ENCODE data around the gene MFAP4. TPM values are rescaled to one million over a fixed set of nuclear protein-coding genes. Genes with fewer than 3 reads are reported as not detected.

MFAP4 gene
- total RNA-seq, 1 donor from 2014 or later = 85.8 TPM

DNA sequence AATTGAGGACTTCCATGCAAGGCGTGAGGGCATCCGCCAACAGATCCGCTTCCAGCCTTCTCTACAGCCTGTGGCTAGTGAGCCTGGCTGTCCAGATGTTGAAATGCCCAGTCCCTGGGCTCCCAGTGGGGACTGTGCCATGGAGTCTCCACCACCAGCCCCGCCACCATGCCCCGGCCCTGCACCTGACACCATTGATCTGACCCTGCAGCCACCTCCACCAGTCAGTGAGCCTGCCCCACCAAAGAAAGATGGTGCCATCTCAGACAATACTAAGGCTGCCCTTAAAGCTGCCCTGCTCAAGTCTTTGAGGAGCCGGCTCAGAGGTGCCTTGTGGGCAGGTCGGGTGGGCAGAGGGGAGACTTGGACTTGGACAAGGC, 5.6 kb downstream of the MFAP4 start:
- no peak overlapping the region for H3K27ac Mint-ChIP-seq (ENCODE audit: unreplicated experiment)
- H3K9me3 Mint-ChIP-seq (ENCODE audit: unreplicated experiment) = no peaks in the 10 kb centered on the region
- H3K27me3 Mint-ChIP-seq (ENCODE audit: unreplicated experiment) = no peaks in the 10 kb centered on the region
- DNase-seq (ENCODE audit: extremely low spot score, unreplicated experiment) = no peak
- H3K4me3 Mint-ChIP-seq (ENCODE audit: unreplicated experiment) = no peak overlapping the region
- no peak for TF ChIP-seq CTCF (IDR thresholded peaks at IDR 0.05)
- H3K36me3 Mint-ChIP-seq (ENCODE audit: unreplicated experiment) = peaks cover 34% of the 10 kb centered on the region
- H3K4me1 Mint-ChIP-seq (ENCODE audit: unreplicated experiment) = peaks cover 42% of the 10 kb centered on the region

DNA sequence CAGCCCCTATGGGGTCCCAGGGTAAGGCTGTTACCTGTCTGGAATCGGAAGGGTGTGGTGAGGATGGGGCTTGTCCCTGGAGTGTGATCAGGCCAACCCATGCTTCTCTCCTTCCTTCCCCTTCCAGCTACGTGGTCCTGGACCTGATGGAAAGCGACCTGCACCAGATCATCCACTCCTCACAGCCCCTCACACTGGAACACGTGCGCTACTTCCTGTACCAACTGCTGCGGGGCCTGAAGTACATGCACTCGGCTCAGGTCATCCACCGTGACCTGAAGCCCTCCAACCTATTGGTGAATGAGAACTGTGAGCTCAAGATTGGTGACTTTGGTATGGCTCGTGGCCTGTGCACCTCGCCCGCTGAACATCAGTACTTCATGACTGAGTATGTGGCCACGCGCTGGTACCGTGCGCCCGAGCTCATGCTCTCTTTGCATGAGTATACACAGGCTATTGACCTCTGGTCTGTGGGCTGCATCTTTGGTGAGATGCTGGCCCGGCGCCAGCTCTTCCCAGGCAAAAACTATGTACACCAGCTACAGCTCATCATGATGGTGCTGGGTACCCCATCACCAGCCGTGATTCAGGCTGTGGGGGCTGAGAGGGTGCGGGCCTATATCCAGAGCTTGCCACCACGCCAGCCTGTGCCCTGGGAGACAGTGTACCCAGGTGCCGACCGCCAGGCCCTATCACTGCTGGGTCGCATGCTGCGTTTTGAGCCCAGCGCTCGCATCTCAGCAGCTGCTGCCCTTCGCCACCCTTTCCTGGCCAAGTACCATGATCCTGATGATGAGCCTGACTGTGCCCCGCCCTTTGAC, 6.3 kb downstream of the MFAP4 start:
- DNase-seq (ENCODE audit: extremely low spot score, unreplicated experiment) = no peak
- peaks cover 34% of the 10 kb centered on the region for H3K36me3 Mint-ChIP-seq (ENCODE audit: unreplicated experiment)
- no peaks in the 10 kb centered on the region for H3K9me3 Mint-ChIP-seq (ENCODE audit: unreplicated experiment)
- H3K4me1 Mint-ChIP-seq (ENCODE audit: unreplicated experiment) = peaks cover 39% of the 10 kb centered on the region
- TF ChIP-seq CTCF (IDR thresholded peaks at IDR 0.05) = no peak
- H3K27ac Mint-ChIP-seq (ENCODE audit: unreplicated experiment) = no peak overlapping the region
- no peak overlapping the region for H3K4me3 Mint-ChIP-seq (ENCODE audit: unreplicated experiment)
- H3K27me3 Mint-ChIP-seq (ENCODE audit: unreplicated experiment) = no peaks in the 10 kb centered on the region

GRCh38 chr17:19379361-19380065, 7.5 kb downstream of the MFAP4 start:
- no peaks in the 10 kb centered on the region for H3K27me3 Mint-ChIP-seq (ENCODE audit: unreplicated experiment)
- peaks cover 26% of the 10 kb centered on the region for H3K36me3 Mint-ChIP-seq (ENCODE audit: unreplicated experiment)
- H3K27ac Mint-ChIP-seq (ENCODE audit: unreplicated experiment) = peak overlapping the region; percentile 78
- peaks cover 31% of the 10 kb centered on the region for H3K4me1 Mint-ChIP-seq (ENCODE audit: unreplicated experiment)
- no peaks in the 10 kb centered on the region for H3K9me3 Mint-ChIP-seq (ENCODE audit: unreplicated experiment)
- H3K4me3 Mint-ChIP-seq (ENCODE audit: unreplicated experiment) = peak overlapping the region; percentile 100
- no peak for DNase-seq (ENCODE audit: extremely low spot score, unreplicated experiment)
- no peak for TF ChIP-seq CTCF (IDR thresholded peaks at IDR 0.05)

- Mint-ChIP-seq H3K36me3 (ENCODE audit: unreplicated experiment) (peaks cover 18% of the 10 kb centered on the region), H3K4me1 (ENCODE audit: unreplicated experiment) (peaks cover 22% of the 10 kb centered on the region), H3K9me3 (ENCODE audit: unreplicated experiment) (no peaks in the 10 kb centered on the region), H3K4me3 (ENCODE audit: unreplicated experiment) (peak within 1 kb of the TSS; percentile 100), H3K27me3 (ENCODE audit: unreplicated experiment) (no peaks in the 10 kb centered on the region), H3K27ac (ENCODE audit: unreplicated experiment) (peak within 1 kb of the TSS; percentile 100)
- no peak for TF ChIP-seq CTCF (IDR thresholded peaks at IDR 0.05)
- DNase-seq (ENCODE audit: extremely low spot score, unreplicated experiment) = no peak
These were observed 8.3 kb downstream of the MFAP4 start, which contains the start of gene MAPK7 for GRCh38 chr17:19378416-19379360. MAPK7 (plus strand) TSS chr17:19378498; CDS start chr17:19378901, 403 bp downstream.
